ENCODE data around the gene PCDHAC2.

GRCh38 chr5:140978260-140978659 is 12.0 kb downstream of the PCDHAC2 start:
- TF ChIP-seq CTCF (IDR thresholded peaks at IDR 0.05; ENCODE audit: extremely low read depth in 1 of 2, insufficient read depth in 1 of 2, low read depth in 1 of 2, low read length in 2 of 2) (no peak), POLR2A (IDR thresholded peaks at IDR 0.05; ENCODE audit: low read depth, low read length) (no peak)
